Mesenchymal stem cell (in vitro differentiated cells and primary cell): Measurements from ENCODE around the gene GNA14.

ENCODE experiments used
- DNase-seq: peaks from one replicate; pipeline ENCODE4 v3.0.0-alpha.2; 2013
- H2AFZ ChIP-seq: one replicate; pipeline ENCODE4 v1.6.1; 2013; ENCODE audit warnings: low read depth, mild to moderate bottlenecking, control low read depth, inconsistent platforms, low read length, moderate library complexity
- H2AK5ac ChIP-seq: 2 replicates; pipeline ENCODE4 v1.6.1; 2013; ENCODE audit warnings: low read length, moderate library complexity, mild to moderate bottlenecking, inconsistent platforms; ENCODE audit not compliant: severe bottlenecking
- H2BK120ac ChIP-seq: one replicate; pipeline ENCODE4 v1.6.1; 2013; ENCODE audit warnings: low read depth, mild to moderate bottlenecking, inconsistent platforms, low read length, moderate library complexity
- H2BK12ac ChIP-seq, 2 experiments: one replicate each; pipeline ENCODE4 v1.6.1; 2013; ENCODE audit warnings: inconsistent platforms in 2 of 2, low read length in 2 of 2, mild to moderate bottlenecking in 2 of 2, moderate library complexity in 2 of 2, control low read depth in 1 of 2
- H2BK15ac ChIP-seq: one replicate; pipeline ENCODE4 v1.6.1; 2013; ENCODE audit warnings: mild to moderate bottlenecking, low read depth, inconsistent platforms; ENCODE audit not compliant: poor library complexity, severe bottlenecking
- H2BK5ac ChIP-seq: 2 replicates; pipeline ENCODE4 v1.6.1; 2013; ENCODE audit warnings: low read depth, mild to moderate bottlenecking, low read length, control low read depth, inconsistent platforms; ENCODE audit not compliant: poor library complexity, severe bottlenecking
- H3K14ac ChIP-seq, 2 experiments: one replicate each; pipeline ENCODE4 v1.6.1; 2013; ENCODE audit warnings: inconsistent platforms in 2 of 2, low read length in 2 of 2, control low read depth in 1 of 2, mild to moderate bottlenecking in 1 of 2, moderate library complexity in 1 of 2
- H3K18ac ChIP-seq, 2 experiments: one replicate each; pipeline ENCODE4 v1.6.1; 2013; ENCODE audit warnings: inconsistent platforms in 2 of 2, low read length in 2 of 2, control low read depth in 1 of 2, low read depth in 1 of 2, mild to moderate bottlenecking in 1 of 2
- H3K23ac ChIP-seq, 2 experiments: one replicate each; pipeline ENCODE4 v1.6.1; 2013; ENCODE audit warnings: inconsistent platforms in 2 of 2, low read length in 2 of 2, mild to moderate bottlenecking in 2 of 2, moderate library complexity in 2 of 2, control low read depth in 1 of 2
- H3K27ac ChIP-seq: 2 replicates; pipeline ENCODE4 v1.5.1; 2013; ENCODE audit warnings: mild to moderate bottlenecking, moderate library complexity, low read length, control low read depth, inconsistent platforms; ENCODE audit not compliant: poor library complexity, severe bottlenecking
- H3K27me3 ChIP-seq, 2 experiments: 2 replicates each; pipeline versions ENCODE4 v1.6.1 to v1.7.0; 2013; ENCODE audit warnings: low read length in 2 of 2, mild to moderate bottlenecking in 2 of 2, moderate library complexity in 2 of 2, control low read depth in 1 of 2, inconsistent platforms in 1 of 2; ENCODE audit not compliant: control insufficient read depth in 1 of 2, insufficient read depth in 1 of 2
- H3K36me3 ChIP-seq, 2 experiments: 2 replicates each; pipeline versions ENCODE4 v1.6.1 to v1.7.0; 2013; ENCODE audit warnings: low read length in 2 of 2, control low read depth in 1 of 2, inconsistent platforms in 1 of 2, low read depth in 1 of 2, mild to moderate bottlenecking in 1 of 2; ENCODE audit not compliant: insufficient read depth in 2 of 2, control insufficient read depth in 1 of 2
- H3K4ac ChIP-seq, 2 experiments: one replicate each; pipeline ENCODE4 v1.6.1; 2013; ENCODE audit warnings: inconsistent platforms in 2 of 2, low read length in 2 of 2, mild to moderate bottlenecking in 2 of 2, moderate library complexity in 2 of 2, control low read depth in 1 of 2, low read depth in 1 of 2
- H3K4me1 ChIP-seq: 2 replicates; pipeline ENCODE4 v1.6.1; 2013; ENCODE audit warnings: low read depth, low read length, control low read depth; ENCODE audit not compliant: control insufficient read depth, insufficient read depth
- H3K4me2 ChIP-seq: 2 replicates; pipeline ENCODE4 v1.6.1; 2013; ENCODE audit warnings: low read length, mild to moderate bottlenecking, inconsistent platforms; ENCODE audit not compliant: poor library complexity, severe bottlenecking
- H3K4me3 ChIP-seq, 2 experiments: 2 replicates each; pipeline versions ENCODE4 v1.5.1 to v1.7.0; 2013; ENCODE audit warnings: low read length in 2 of 2, mild to moderate bottlenecking in 2 of 2, control low read depth in 1 of 2, low read depth in 1 of 2; ENCODE audit not compliant: insufficient read depth in 1 of 2
- H3K79me1 ChIP-seq: replicated peaks from 2 replicates; pipeline ENCODE4 v1.6.1; 2013; ENCODE audit warnings: mild to moderate bottlenecking, control low read depth, low read length, inconsistent platforms; ENCODE audit not compliant: poor library complexity, severe bottlenecking
- H3K9ac ChIP-seq: 2 replicates; pipeline ENCODE4 v1.7.0; 2013; ENCODE audit warnings: mild to moderate bottlenecking, low read length, moderate library complexity
- H3K9me3 ChIP-seq: 2 replicates; pipeline ENCODE4 v1.7.0; 2013; ENCODE audit warnings: mild to moderate bottlenecking, low read length; ENCODE audit not compliant: control insufficient read depth
- H4K8ac ChIP-seq: one replicate; pipeline ENCODE4 v1.6.1; 2013; ENCODE audit warnings: inconsistent platforms, mild to moderate bottlenecking, low read length, moderate library complexity
- H4K91ac ChIP-seq: one replicate; pipeline ENCODE4 v1.6.1; 2013; ENCODE audit warnings: mild to moderate bottlenecking, low read length, inconsistent platforms
- WGBS: methylation state at CpG from one replicate; pipeline ENCODE4 v1.1.7; 2013; ENCODE audit warnings: mixed read lengths; 5-methylcytosine and 5-hydroxymethylcytosine counted together

GNA14 gene

GRCh38 chr9:77451507-77451906, 196.6 kb downstream of the GNA14 start:
- 79% methylated on average over 2 of the region's 4 CpGs for WGBS

GRCh38 chr9:77450085-77450475, 198.0 kb downstream of the GNA14 start:
- no peak for DNase-seq
- no peak overlapping the region for H3K9ac ChIP-seq
- WGBS: 92% methylated on average over 4 of the region's 4 CpGs
- no peak overlapping the region for H2AK5ac ChIP-seq
- no peak overlapping the region for H2BK15ac ChIP-seq
- H3K27ac ChIP-seq: no peak overlapping the region
- no peak overlapping the region for H3K4me2 ChIP-seq
- H2AFZ ChIP-seq: no peak overlapping the region
- peaks cover 3% of the 10 kb centered on the region for H3K4me1 ChIP-seq
- peak overlapping the region in 1 of 2 experiments; percentile 34 for H3K4ac ChIP-seq
- no peak overlapping the region for H3K4me3 ChIP-seq
- H3K23ac ChIP-seq: no peak overlapping the region
- H3K27me3 ChIP-seq: no peaks in the 10 kb centered on the region
- no peak overlapping the region for H4K8ac ChIP-seq
- no peak overlapping the region for H2BK5ac ChIP-seq
- no peak overlapping the region for H3K18ac ChIP-seq
- H3K36me3 ChIP-seq: no peaks in the 10 kb centered on the region
- H3K9me3 ChIP-seq: no peaks in the 10 kb centered on the region
- no peaks in the 10 kb centered on the region for H3K79me1 ChIP-seq
- no peak overlapping the region for H4K91ac ChIP-seq
- no peak overlapping the region for H3K14ac ChIP-seq
- no peak overlapping the region for H2BK12ac ChIP-seq
- no peak overlapping the region for H2BK120ac ChIP-seq

More at GRCh38 chr9:77451507-77451906, 196.6 kb downstream of the GNA14 start:
- no peak overlapping the region for H2BK5ac ChIP-seq
- H3K27ac ChIP-seq: no peak overlapping the region
- H3K14ac ChIP-seq: no peak overlapping the region
- H4K8ac ChIP-seq: no peak overlapping the region
- H3K9me3 ChIP-seq: no peaks in the 10 kb centered on the region
- no peak overlapping the region for H2BK15ac ChIP-seq
- no peak overlapping the region for H3K9ac ChIP-seq
- no peak for DNase-seq
- H2BK120ac ChIP-seq: no peak overlapping the region
- no peaks in the 10 kb centered on the region for H3K79me1 ChIP-seq
- no peak overlapping the region for H3K4me2 ChIP-seq
- H2AFZ ChIP-seq: no peak overlapping the region
- H3K4ac ChIP-seq: no peak overlapping the region
- no peak overlapping the region for H2AK5ac ChIP-seq
- H3K23ac ChIP-seq: no peak overlapping the region
- no peak overlapping the region for H2BK12ac ChIP-seq
- H4K91ac ChIP-seq: no peak overlapping the region
- H3K18ac ChIP-seq: no peak overlapping the region
- no peaks in the 10 kb centered on the region for H3K27me3 ChIP-seq
- H3K4me1 ChIP-seq: peaks cover 3% of the 10 kb centered on the region
- no peaks in the 10 kb centered on the region for H3K36me3 ChIP-seq
- no peak overlapping the region for H3K4me3 ChIP-seq

DNA sequence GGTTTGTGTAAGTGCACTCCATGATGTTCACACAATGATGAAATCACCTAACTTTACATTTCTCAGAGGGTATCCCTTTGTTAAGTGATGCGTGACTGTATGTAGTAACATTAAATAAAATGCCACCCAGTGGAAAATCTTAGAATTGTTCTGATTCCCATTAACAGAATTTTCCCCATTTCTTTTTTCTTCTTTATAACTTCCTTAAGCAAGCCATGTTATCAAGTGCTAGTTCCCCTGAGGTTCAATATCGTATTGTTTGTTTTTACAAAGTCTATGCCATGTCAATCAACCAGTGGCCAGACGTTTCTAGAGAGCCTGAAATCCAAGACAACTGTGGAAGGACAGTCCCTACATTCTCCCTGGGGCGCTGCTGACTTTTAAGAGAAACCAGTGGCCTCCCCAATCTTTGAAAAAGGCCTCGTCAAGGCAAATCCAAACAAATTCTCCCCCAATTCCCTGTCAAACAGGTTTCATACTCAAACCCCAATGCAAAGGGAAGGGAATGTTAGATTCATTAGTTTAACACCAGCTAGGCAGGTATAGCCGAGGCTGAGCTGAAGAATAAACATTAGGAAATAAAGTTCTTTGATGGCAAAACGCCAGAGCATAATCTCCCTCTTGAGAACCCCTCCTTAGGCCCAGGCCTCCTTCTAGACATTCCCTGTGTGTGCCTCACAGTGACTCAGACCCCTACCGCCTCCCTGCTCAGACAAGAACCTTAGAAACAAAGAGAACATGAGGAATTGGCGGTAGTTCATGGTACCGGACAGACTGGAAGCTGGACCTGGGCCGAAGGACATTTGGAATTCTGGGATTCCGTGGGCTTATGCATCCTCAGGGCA, 198.7 kb downstream of the GNA14 start:
- no peak overlapping the region for H3K9ac ChIP-seq
- no peak overlapping the region for H2AFZ ChIP-seq
- H2BK15ac ChIP-seq: no peak overlapping the region
- peaks cover 3% of the 10 kb centered on the region for H3K4me1 ChIP-seq
- H2BK12ac ChIP-seq: no peak overlapping the region
- no peak overlapping the region for H3K14ac ChIP-seq
- H3K9me3 ChIP-seq: no peaks in the 10 kb centered on the region
- H3K36me3 ChIP-seq: no peaks in the 10 kb centered on the region
- no peak overlapping the region for H3K4ac ChIP-seq
- no peak overlapping the region for H3K18ac ChIP-seq
- H3K23ac ChIP-seq: no peak overlapping the region
- no peak overlapping the region for H3K4me3 ChIP-seq
- no peak overlapping the region for H3K27ac ChIP-seq
- no peaks in the 10 kb centered on the region for H3K27me3 ChIP-seq
- no peak overlapping the region for H3K4me2 ChIP-seq
- no peak overlapping the region for H2BK5ac ChIP-seq
- DNase-seq: peak; percentile 79
- H2AK5ac ChIP-seq: no peak overlapping the region
- no peak overlapping the region for H4K91ac ChIP-seq
- no peak overlapping the region for H4K8ac ChIP-seq
- H3K79me1 ChIP-seq: no peaks in the 10 kb centered on the region
- 68% methylated on average over 10 of the region's 12 CpGs for WGBS
- H2BK120ac ChIP-seq: no peak overlapping the region

DNA sequence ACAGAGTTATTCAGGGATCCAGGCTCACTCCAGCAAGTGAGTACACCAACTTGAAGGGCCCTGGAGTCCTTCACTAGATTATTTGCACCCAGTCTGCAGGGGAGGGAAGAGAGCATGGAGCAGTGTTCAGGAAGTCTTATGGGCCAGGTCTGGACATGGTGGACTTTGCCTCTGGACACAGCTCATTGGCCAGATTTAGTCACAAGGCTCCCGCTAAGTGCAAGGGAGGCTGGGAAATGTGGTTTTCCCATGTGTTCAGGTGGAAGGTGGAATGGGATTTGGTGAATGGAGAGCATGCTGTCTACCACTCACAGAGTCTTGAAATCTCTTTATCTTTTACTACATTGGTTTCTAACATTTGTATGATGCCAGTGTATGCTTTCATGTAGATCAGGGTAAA, 200.5 kb downstream of the GNA14 start:
- Histone ChIP-seq H3K4me3 (no peak overlapping the region), H3K9ac (no peak overlapping the region), H2BK5ac (no peak overlapping the region), H3K27ac (no peak overlapping the region), H2BK12ac (no peak overlapping the region), H3K27me3 (no peaks in the 10 kb centered on the region), H4K91ac (no peak overlapping the region), H3K18ac (no peak overlapping the region), H3K79me1 (no peaks in the 10 kb centered on the region), H3K4me2 (no peak overlapping the region), H2BK15ac (no peak overlapping the region), H3K14ac (no peak overlapping the region), H4K8ac (no peak overlapping the region), H2BK120ac (no peak overlapping the region), H3K36me3 (no peaks in the 10 kb centered on the region), H3K4me1 (peaks cover 3% of the 10 kb centered on the region), H3K23ac (no peak overlapping the region), H3K9me3 (no peaks in the 10 kb centered on the region), H2AK5ac (no peak overlapping the region), H3K4ac (no peak overlapping the region), H2AFZ (no peak overlapping the region)
- DNase-seq: no peak
- 100% methylated on average over 1 of the region's 1 CpG for WGBS
